Choroid plexus epithelial cell (primary cell): ENCODE data around the gene RXRB.

Experiments
- DNase-seq: peaks from one replicate; pipeline ENCODE4 v3.0.0-alpha.2; 2010; ENCODE audit warnings: low read depth
- H3K4me3 ChIP-seq: 2 replicates; pipeline ENCODE4 v1.5.1; 2011; ENCODE audit warnings: low read depth, mild to moderate bottlenecking, control low read depth, low read length, moderate library complexity
- CTCF ChIP-seq: conservative IDR thresholded peaks from 2 replicates; pipeline ENCODE4 v1.5.1; 2011; ENCODE audit warnings: low read depth, mild to moderate bottlenecking, control low read depth, inconsistent platforms, low read length, moderate library complexity

The RXRB gene

GRCh38 chr6:33217246-33217645, 16.8 kb upstream of the RXRB start:
- no peak overlapping the region for H3K4me3 ChIP-seq
- TF ChIP-seq CTCF: no peak
- DNase-seq: no peak

- TF ChIP-seq CTCF: no peak
These were observed 15.7 kb upstream of the RXRB start for GRCh38 chr6:33216117-33216649.

GRCh38 chr6:33215271-33216116, 15.0 kb upstream of the RXRB start:
- TF ChIP-seq CTCF: no peak
- no peak for DNase-seq
- no peak overlapping the region for H3K4me3 ChIP-seq

More at GRCh38 chr6:33216117-33216649, 15.7 kb upstream of the RXRB start:
- H3K4me3 ChIP-seq: no peak overlapping the region
- no peak for DNase-seq

- DNase-seq: no peak
- H3K4me3 ChIP-seq: peak overlapping the region; percentile 60
- no peak for TF ChIP-seq CTCF
These were observed 13.5 kb upstream of the RXRB start for GRCh38 chr6:33213989-33214335.

GRCh38 chr6:33213166-33213988, 12.9 kb upstream of the RXRB start:
- DNase-seq: no peak
- peak overlapping the region; percentile 60 for H3K4me3 ChIP-seq
- TF ChIP-seq CTCF: no peak

GRCh38 chr6:33212857-33213165, 12.3 kb upstream of the RXRB start:
- no peak for TF ChIP-seq CTCF
- peak; percentile 28 for DNase-seq
- H3K4me3 ChIP-seq: peak overlapping the region; percentile 60
